HCT116 (cell line): ENCODE data around the gene PPIL3. TPM values are rescaled to one million over a fixed set of nuclear protein-coding genes. Genes with fewer than 3 reads are reported as not detected.

ENCODE experiments used
- ATAC-seq: fragments of 200-7000 bp; cut with Tn5 transposase; 2 replicates; pipeline ENCODE4 v1.9.1; 2020; ENCODE audit warnings: mild to moderate bottlenecking, moderate library complexity
- BruUV-seq: library from RNA; stranded (reverse); fragments of 400-500 nt; replicated peaks from 2 replicates; lab custom pipeline; 2021; lab: Mats Ljungman, UMichigan
- CTCF ChIA-PET: fragments of 300-600 bp; sonication (Branson Sonifier 250); formaldehyde crosslinking; loops from one replicate; lab custom pipeline; 2021; ENCODE audit warnings: antibody characterized with exemption; lab: Charles Lee
- POLR2A ChIA-PET: fragments of 300-600, 350-600 bp; sonication (Branson Sonifier 250); formaldehyde crosslinking; loops from one replicate; lab custom pipeline; 2021; ENCODE audit warnings: antibody characterized with exemption; lab: Charles Lee
- RAD21 ChIA-PET, 2 experiments: fragments of 300-600 bp; sonication (Branson Sonifier 250); formaldehyde crosslinking; loops; one replicate each; lab custom pipeline; 2023; ENCODE audit warnings: low total read pairs in 2 of 2; ENCODE audit not compliant: uncharacterized antibody in 2 of 2, unreplicated experiment in 2 of 2, low non-redundant PET in 1 of 2; lab: Charles Lee
- DNase-seq: peaks from one replicate; pipeline ENCODE4 v3.0.0-alpha.2; 2010; ENCODE audit warnings: low read depth, low spot score
- H2AFZ ChIP-seq: fragments of 200-600 bp; shearing (Covaris generic), sonication (generic); 2 replicates; pipeline ENCODE4 v1.6.1; 2017; ENCODE audit warnings: low read depth, mixed run types, mixed read lengths, antibody characterized with exemption, low read length; ENCODE audit not compliant: poor library complexity, severe bottlenecking
- H3K27ac ChIP-seq: 2 replicates; pipeline ENCODE4 v1.5.1; 2012; ENCODE audit warnings: low read depth, low read length
- H3K27me3 ChIP-seq: fragments of 200-600 bp; sonication (generic); 2 replicates; pipeline ENCODE4 v1.6.1; 2016; ENCODE audit warnings: mixed run types, low read length, mixed read lengths; ENCODE audit not compliant: insufficient read depth
- H3K36me3 ChIP-seq, 2 experiments: fragments of 200-500 bp in 1 of 2; fragments of 200-600 bp in 1 of 2; sonication (Bioruptor generic) in 1 of 2; sonication (generic) in 1 of 2; 2 replicates each; pipeline versions ENCODE4 v1.5.1 to v1.6.1; 2014 to 2016; ENCODE audit warnings: low read length in 2 of 2, inconsistent platforms in 1 of 2, mixed read lengths in 1 of 2, mixed run types in 1 of 2; ENCODE audit not compliant: insufficient read depth in 2 of 2, control insufficient read depth in 1 of 2
- H3K4me1 ChIP-seq, 2 experiments: fragments of 200-600 bp in 1 of 2; sonication (generic) in 1 of 2; 2 replicates each; pipeline versions ENCODE4 v1.5.1 to v1.6.1; 2012 to 2017; ENCODE audit warnings: low read length in 2 of 2, inconsistent platforms in 1 of 2, mild to moderate bottlenecking in 1 of 2, mixed read lengths in 1 of 2, mixed run types in 1 of 2, moderate library complexity in 1 of 2; ENCODE audit not compliant: insufficient read depth in 2 of 2, control insufficient read depth in 1 of 2
- H3K4me2 ChIP-seq: fragments of 200-600 bp; sonication (generic); 2 replicates; pipeline ENCODE4 v1.6.1; 2017; ENCODE audit warnings: mixed run types, low read length, mixed read lengths
- H3K4me3 ChIP-seq, 2 experiments: fragments of 200-600 bp in 1 of 2; sonication (generic) in 1 of 2; replicated peaks in 1 of 2; 2 replicates each; pipeline ENCODE4 v1.5.1; 2011 to 2016; ENCODE audit warnings: low read length in 2 of 2, control low read depth in 1 of 2, low read depth in 1 of 2, mild to moderate bottlenecking in 1 of 2, mixed read lengths in 1 of 2, mixed run types in 1 of 2
- H3K79me2 ChIP-seq: fragments of 200-600 bp; sonication (generic); 2 replicates; pipeline ENCODE4 v1.6.1; 2017; ENCODE audit warnings: mild to moderate bottlenecking, mixed run types, low read length, moderate library complexity, mixed read lengths; ENCODE audit not compliant: insufficient read depth
- H3K9ac ChIP-seq: fragments of 200-600 bp; sonication (generic); 2 replicates; pipeline ENCODE4 v1.6.1; 2016; ENCODE audit warnings: low read length, mixed read lengths
- H3K9me2 ChIP-seq: fragments of 200-600 bp; sonication (generic), shearing (Covaris generic); 2 replicates; pipeline ENCODE4 v1.6.1; 2017; ENCODE audit warnings: mixed run types, mild to moderate bottlenecking, moderate library complexity; ENCODE audit not compliant: insufficient read depth
- H3K9me3 ChIP-seq, 2 experiments: fragments of 200-500 bp in 1 of 2; fragments of 200-600 bp in 1 of 2; sonication (Bioruptor generic) in 1 of 2; sonication (generic) in 1 of 2; 2 replicates each; pipeline ENCODE4 v1.6.1; 2014 to 2017; ENCODE audit warnings: low read length in 2 of 2, mixed read lengths in 2 of 2, inconsistent platforms in 1 of 2, low read depth in 1 of 2, mild to moderate bottlenecking in 1 of 2, mixed run types in 1 of 2, moderate library complexity in 1 of 2; ENCODE audit not compliant: control insufficient read depth in 1 of 2, insufficient read depth in 1 of 2
- H4K20me1 ChIP-seq: fragments of 200-600 bp; sonication (generic), shearing (Covaris generic); 2 replicates; pipeline ENCODE4 v1.6.1; 2017; ENCODE audit warnings: mixed run types, mild to moderate bottlenecking, moderate library complexity; ENCODE audit not compliant: insufficient read depth
- CTCF ChIP-seq, 3 experiments: fragments of 200-600 bp in 1 of 3; sonication (generic) in 1 of 3; IDR thresholded peaks in 2 of 3; conservative IDR thresholded peaks in 1 of 3; 2 replicates each; pipeline ENCODE4 v1.5.1; 2012 to 2017; ENCODE audit warnings: low read depth in 2 of 3, low read length in 2 of 3, antibody characterized with exemption in 1 of 3, borderline replicate concordance in 1 of 3, control low read depth in 1 of 3, mild to moderate bottlenecking in 1 of 3, mixed read lengths in 1 of 3, mixed run types in 1 of 3, moderate library complexity in 1 of 3; ENCODE audit not compliant: insufficient read depth in 1 of 3
- EZH2phosphoT487 ChIP-seq: fragments of 200-600 bp; IDR thresholded peaks from 2 replicates; pipeline ENCODE4 v1.6.1; 2018; ENCODE audit warnings: antibody characterized with exemption, borderline replicate concordance
- POLR2A ChIP-seq: IDR thresholded peaks from 2 replicates; pipeline ENCODE4 v1.7.0; 2011; ENCODE audit warnings: borderline replicate concordance; ENCODE audit not compliant: insufficient read depth, insufficient read length; ENCODE audit errors: extremely low read depth
- REST ChIP-seq: IDR thresholded peaks from 2 replicates; pipeline ENCODE4 v1.6.1; 2012; ENCODE audit warnings: low read depth
- SRF ChIP-seq: IDR thresholded peaks from 2 replicates; pipeline ENCODE4 v1.6.1; 2012; ENCODE audit warnings: low read depth
- intact Hi-C: fragments of 100-400 bp; cut with micrococcal nuclease; formaldehyde crosslinking; loops from 2 replicates; pipeline ENCODE4 v1.10.0; 2022
- total RNA-seq: library from RNA; stranded (reverse); gene quantifications from one replicate; pipeline ENCODE4 v1.2.1, GENCODE V29; 2021; ENCODE audit not compliant: unreplicated experiment

The PPIL3 gene
- total RNA-seq, 1 experiment from 2014 or later = 55.9 TPM

- TF ChIP-seq CTCF (IDR thresholded peaks at IDR 0.05 in 2 of 3, conservative IDR thresholded peaks at IDR 0.05 in 1 of 3; ENCODE audit: borderline replicate concordance in 1 of 3, insufficient read depth in 1 of 3, low read depth in 2 of 3, low read length in 2 of 3) (no peak), EZH2phosphoT487 (no peak), SRF (no peak)
Measured at GRCh38 chr2:200913654-200914053, 24.8 kb upstream of the PPIL3 start.

GRCh38 chr2:200909958-200910357, 21.1 kb upstream of the PPIL3 start:
- DNase-seq (no peak), ATAC-seq (no peak)
- no peaks in the 10 kb centered on the region for H3K79me2 ChIP-seq
- no peak overlapping the region for H3K9ac ChIP-seq
- H3K9me3 ChIP-seq = no peaks in the 10 kb centered on the region
- H3K27ac ChIP-seq = no peak overlapping the region
- H3K36me3 ChIP-seq = peaks cover 40 to 47% of the 10 kb centered on the region in 2 experiments
- no peak for TF ChIP-seq REST
- no peak for TF ChIP-seq POLR2A
- CTCF ChIA-PET = no interaction called here
- H3K9me2 ChIP-seq = no peaks in the 10 kb centered on the region
- H3K4me3 ChIP-seq = no peak overlapping the region
- intact Hi-C loops = loop anchor here (10.0 kb wide), 1 partner anchor 455 kb away; no protein-coding TSS in a partner anchor
- no TSS peak for BruUV-seq
- POLR2A ChIA-PET = interaction anchor here (0.6 kb wide), 1 partner anchor 21 kb away, joined by 4 read pairs; the partner anchor contains the start of gene NIF3L1
- H3K4me1 ChIP-seq = no peaks in the 10 kb centered on the region
- RAD21 ChIA-PET = interaction anchor here in 1 of 2 experiments (0.7 kb wide), 1 partner anchor 209 kb away, joined by 3 read pairs; no protein-coding TSS in a partner anchor
- H4K20me1 ChIP-seq = peaks cover 3% of the 10 kb centered on the region
- no peak overlapping the region for H2AFZ ChIP-seq
- H3K4me2 ChIP-seq = no peak overlapping the region
- no peaks in the 10 kb centered on the region for H3K27me3 ChIP-seq

More at GRCh38 chr2:200913654-200914053, 24.8 kb upstream of the PPIL3 start:
- H3K36me3 ChIP-seq = peaks cover 50 to 54% of the 10 kb centered on the region in 2 experiments
- no TSS peak for BruUV-seq
- H3K4me3 ChIP-seq = no peak overlapping the region
- ChIA-PET RAD21 (no interaction called here), CTCF (no interaction called here), POLR2A (no interaction called here)
- no peak overlapping the region for H3K9ac ChIP-seq
- no peaks in the 10 kb centered on the region for H3K27me3 ChIP-seq
- H3K4me1 ChIP-seq = no peaks in the 10 kb centered on the region
- DNase-seq (no peak), ATAC-seq (no peak)
- no peak overlapping the region for H3K4me2 ChIP-seq
- H3K27ac ChIP-seq = no peak overlapping the region
- H3K9me2 ChIP-seq = no peaks in the 10 kb centered on the region
- intact Hi-C loops = no loop called here
- no peak overlapping the region for H2AFZ ChIP-seq
- no peaks in the 10 kb centered on the region for H3K79me2 ChIP-seq
- peaks cover 3% of the 10 kb centered on the region for H4K20me1 ChIP-seq
- H3K9me3 ChIP-seq = no peaks in the 10 kb centered on the region
